GM18907 (cell line): ENCODE measurements around the gene MTMR12.
"Not testable (repeated sequence)": the region's sequence is repeated elsewhere in the genome, so short reads cannot be mapped to it uniquely, and the experiment has no call there.

Experiments
- ATAC-seq: cut with Tn5 transposase; IDR thresholded peaks from one replicate; pipeline ENCODE4 v1.9.1; 2021; ENCODE audit warnings: mild to moderate bottlenecking, moderate library complexity; ENCODE audit not compliant: unreplicated experiment

MTMR12 gene

GRCh38 chr5:32326216-32326772 lies 13.6 kb upstream of the MTMR12 start:
- ATAC-seq: no peak

DNA sequence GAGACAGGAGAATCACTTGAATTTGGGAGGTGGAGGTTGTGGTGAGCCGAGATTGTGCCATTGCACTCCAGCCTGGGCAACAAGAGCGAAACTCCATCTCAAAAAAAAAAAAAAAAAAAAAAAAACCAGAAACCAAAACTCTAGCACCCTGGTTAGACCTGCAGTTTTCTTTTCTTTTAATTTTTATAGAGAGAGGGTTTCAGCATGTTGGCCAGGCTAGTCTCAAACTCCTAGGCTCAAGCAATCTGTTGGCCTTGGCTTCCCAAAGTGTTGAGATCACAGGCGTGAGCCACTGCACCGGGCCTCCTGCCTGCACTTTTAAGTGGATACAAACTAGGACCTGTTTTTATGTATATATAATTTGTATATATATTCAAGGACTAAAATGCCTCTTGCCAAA lies 12.9 kb upstream of the MTMR12 start:
- ATAC-seq: no peak

- ATAC-seq: no peak
Observed at GRCh38 chr5:32325062-32325461, 12.3 kb upstream of the MTMR12 start.

DNA sequence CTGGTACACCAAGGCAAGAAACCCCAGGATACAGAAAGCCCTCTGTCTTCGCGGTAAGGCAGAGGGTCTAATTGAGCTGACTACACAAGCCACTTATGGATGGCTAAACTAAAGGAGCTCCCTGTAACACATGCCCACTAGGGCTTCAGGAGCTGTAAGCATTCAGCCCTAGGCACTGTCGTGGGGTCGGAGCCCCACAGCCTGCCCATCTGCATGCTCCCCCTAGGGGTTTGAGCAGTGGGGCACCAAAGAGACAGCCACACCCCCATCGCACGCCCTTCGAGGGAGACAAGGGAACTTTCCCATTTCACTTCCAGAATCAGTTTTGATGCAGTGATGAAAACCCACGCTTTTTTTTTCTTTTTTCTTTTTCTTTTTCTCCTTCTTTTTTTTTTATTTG lies 11.0 kb upstream of the MTMR12 start:
- ATAC-seq: no peak

- no peak for ATAC-seq
Observed at GRCh38 chr5:32322882-32323281, 10.1 kb upstream of the MTMR12 start.

DNA sequence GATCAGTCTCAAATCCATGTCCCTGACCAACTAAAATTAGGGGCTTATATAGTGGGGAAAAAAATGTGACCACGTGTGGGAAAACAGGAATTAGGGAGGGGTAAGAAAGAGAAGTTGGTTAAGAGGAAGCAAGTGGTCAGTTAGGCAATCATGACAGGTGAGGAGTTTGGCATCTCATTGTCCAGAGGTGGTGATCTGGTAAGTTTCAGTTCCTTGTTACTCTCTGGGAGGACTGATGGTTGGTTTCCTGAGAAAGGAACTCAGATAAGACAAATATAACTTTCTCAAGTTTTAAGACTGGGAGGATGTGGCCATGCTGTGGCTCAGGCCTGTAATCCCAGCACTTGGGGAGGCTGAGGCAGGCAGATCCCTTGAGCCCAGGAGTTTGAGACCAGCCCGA lies 9.0 kb upstream of the MTMR12 start:
- not testable (repeated sequence) for ATAC-seq

DNA sequence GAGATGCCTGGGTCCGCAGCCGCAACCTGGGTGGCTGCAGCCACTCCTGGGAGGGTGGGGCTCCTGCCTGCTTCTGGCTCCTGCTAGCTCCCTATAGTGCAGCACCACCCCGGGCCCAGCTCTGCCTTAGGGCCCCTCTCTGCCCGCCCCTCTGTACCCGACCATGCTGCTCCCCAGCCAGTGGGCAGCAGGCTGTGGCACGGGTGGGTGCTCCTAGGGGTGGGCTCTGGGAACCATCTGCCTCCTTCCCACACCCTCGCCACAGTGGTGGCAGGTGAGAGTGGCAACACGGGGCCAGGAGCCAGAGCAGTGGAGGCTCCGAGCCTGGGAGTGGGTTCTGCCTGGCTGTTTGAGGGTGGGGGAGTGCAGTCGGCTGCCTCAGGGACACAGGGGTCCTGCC lies 7.8 kb upstream of the MTMR12 start:
- no peak for ATAC-seq

DNA sequence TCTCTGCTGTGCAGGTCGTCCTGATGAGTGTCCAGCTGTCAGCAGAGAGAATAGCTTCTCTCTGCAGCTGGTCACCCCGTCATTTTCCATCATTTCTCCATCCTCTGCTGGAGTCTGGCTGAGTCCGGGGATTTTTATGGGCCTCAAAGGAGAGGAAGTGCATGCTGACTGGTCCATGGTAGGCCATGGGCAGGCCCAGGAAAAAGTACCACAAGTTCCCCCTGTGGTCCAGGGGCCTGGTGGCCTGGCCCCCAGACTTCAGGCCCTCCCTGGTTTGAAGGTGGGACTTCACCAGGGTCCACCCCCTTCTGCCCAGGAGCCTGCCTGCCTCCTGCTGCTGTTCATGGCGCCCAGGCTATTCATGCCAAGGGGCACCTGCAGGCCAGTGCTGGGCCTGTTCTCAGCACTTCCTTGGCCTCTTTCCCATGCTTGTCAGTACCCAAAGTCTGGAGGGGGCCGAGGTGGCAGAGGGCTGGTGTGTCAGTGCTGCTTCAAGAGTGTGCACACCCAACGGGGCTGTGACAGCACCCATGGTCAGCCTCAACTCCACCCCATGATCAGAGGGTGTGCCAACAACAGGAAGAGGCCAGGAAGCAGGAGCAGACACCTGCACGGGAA lies 7.3 kb upstream of the MTMR12 start:
- ATAC-seq: no peak

- no peak for ATAC-seq
Observed at GRCh38 chr5:32319392-32319791, 6.7 kb upstream of the MTMR12 start.

- no peak for ATAC-seq
Observed at GRCh38 chr5:32317041-32317440, 4.3 kb upstream of the MTMR12 start.

DNA sequence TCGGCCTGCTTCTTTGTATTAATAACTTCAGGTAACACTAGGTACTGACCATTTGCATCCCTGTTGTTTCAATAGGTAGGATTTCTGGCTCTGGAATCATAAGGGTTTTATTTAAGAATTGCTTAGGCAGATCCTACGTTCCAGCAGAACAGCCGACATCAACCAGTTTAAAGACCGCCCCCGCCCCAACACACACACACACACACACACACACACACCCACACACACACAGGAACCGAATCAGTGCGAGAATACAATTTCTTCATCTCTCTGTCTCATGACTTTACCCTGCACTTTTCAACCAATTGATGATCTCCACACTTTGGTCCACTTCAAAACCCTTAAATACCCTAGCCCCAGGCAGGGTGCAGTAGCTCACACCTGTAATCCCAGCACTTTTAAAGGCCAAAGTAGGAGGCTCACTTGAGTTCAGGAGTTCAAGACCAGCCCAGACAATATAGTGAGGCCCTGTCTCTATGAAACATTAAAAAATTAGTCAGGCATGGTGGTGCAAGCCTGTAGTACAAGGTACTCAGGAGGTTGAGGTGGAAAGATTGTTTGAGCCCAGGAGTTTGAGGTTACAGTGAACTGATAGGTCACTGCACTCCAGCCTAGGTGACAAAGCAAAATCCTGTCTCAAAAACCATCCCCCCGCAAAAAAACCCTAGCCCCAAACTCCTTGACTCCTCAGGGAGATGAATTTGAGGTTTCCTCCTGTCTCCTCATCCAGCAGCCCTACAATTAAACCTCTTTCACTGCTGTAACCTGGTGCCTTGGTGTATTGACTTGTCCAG lies 2.7 kb upstream of the MTMR12 start:
- ATAC-seq: no peak

GRCh38 chr5:32314658-32315057 lies 1.9 kb upstream of the MTMR12 start:
- no peak for ATAC-seq

GRCh38 chr5:32314152-32314488 lies 1.4 kb upstream of the MTMR12 start:
- ATAC-seq: not testable (repeated sequence)

DNA sequence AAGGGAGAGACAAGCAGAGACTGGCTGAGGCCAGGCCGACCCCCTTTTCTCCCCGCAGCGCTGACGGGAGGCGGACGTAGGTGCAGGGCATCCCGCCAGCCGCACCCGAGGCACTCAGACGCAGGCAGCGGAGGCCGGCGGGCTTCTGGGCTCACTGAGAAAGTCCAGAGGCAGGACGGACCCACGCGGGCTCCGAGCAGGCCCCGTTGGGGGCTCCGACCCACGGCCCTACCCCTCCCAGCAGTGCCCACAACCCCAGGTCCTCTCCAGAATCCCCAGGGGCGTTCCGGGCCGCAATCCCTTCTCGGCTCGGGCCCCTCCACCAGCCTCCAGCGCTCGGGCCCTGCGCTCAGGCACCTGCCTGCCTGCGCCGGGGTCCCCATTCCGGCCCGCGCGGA lies 543 bp downstream of the MTMR12 start:
- ATAC-seq: peak; percentile 37

GRCh38 chr5:32311404-32312196 lies 1.1 kb downstream of the MTMR12 start:
- no peak for ATAC-seq

- ATAC-seq: no peak
Observed at GRCh38 chr5:32309761-32310160, 3.0 kb downstream of the MTMR12 start.

GRCh38 chr5:32308946-32309345 lies 3.8 kb downstream of the MTMR12 start:
- no peak for ATAC-seq

- ATAC-seq: no peak
Observed at GRCh38 chr5:32307769-32308194, 5.0 kb downstream of the MTMR12 start.

DNA sequence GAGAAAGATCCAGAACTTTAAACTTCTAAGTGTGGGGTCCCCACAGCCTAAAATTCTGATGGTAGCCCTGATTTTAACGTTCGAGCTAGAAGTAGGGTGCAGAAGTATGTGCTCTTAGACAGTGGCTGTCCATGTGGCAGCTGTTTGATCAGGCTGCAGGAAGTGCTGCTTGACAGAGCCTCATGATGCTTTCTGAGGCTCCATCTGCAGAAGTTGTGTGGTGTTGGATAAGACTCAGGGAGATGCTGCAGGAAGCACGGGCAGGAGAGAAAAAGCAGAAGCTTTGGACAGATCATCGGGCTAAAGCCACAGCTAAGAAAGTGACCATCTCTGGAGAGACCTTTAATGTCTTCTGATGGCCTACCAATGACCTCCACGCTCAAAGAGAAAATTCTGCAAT lies 8.1 kb downstream of the MTMR12 start:
- ATAC-seq: no peak

DNA sequence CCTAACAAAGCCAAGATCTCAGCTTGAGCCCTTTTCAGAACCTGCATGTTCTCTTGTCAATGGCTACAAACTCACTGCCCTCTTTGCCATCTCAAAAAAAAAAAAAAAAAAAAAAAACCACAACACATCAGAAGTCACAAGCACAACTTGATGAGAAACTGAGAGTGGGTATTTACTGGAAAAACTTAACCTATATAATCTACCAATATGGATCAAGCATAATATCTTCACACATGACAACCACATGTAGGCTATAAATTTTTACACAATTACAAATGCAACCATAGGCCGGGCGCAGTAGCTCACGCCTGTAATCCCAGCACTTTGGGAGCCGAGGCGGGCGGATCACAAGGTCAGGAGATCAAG lies 9.0 kb downstream of the MTMR12 start:
- no peak for ATAC-seq

DNA sequence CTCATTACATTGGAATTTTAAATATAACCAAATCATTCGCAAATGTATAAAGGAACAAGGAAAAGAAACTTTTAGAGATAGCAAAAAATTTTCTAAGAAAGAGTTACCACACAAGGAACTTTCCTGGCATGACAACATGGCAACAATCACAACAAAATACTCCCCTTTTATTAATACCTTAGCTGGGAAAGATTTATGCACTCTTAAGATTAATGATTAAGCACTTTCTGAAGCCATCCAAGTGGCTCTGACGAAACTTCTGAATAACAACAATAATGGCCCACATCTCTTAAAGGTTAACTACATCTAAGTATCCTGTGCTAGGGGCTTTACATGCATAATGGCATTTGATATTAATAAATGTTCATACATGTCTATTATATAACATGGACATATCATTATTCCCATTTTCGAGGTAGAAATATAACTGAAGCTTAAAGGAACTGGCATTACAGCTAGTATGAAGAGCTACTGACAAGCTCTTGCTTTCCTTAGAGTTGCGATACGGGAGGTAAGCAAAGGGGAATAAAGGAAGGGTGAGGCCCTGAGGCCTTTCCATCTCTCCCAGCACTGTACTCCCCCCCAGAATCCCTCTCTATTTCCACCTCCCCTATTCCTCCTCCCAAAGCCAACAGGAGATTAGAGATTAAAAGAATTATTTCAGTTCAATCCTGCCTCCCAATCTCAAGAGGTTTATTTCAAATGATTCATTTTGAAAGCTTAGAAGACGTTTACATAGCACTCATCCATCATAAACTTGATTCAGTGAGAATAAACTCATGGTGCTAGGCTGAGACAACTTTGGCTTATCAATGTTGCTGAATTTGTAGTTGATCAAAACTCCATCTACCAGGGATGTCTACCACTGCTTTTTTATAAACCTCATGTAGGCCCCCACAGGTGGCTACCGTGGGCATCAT lies 9.6 kb downstream of the MTMR12 start:
- no peak for ATAC-seq
